Skin of body (tissue), 2 donors: ENCODE measurements around the gene ALG1. TPM values are rescaled to one million over a fixed set of nuclear protein-coding genes. Genes with fewer than 3 reads are reported as not detected.
"Not testable (repeated sequence)": the region's sequence is repeated elsewhere in the genome, so short reads cannot be mapped to it uniquely, and the experiment has no call there.

Source experiments
- DNase-seq: peaks from one replicate; lab custom pipeline; 2025; lab: John Stamatoyannopoulos, UW
- total RNA-seq: library from RNA; depleted of rRNA; stranded (reverse); fragments of >200 nt; gene quantifications from one replicate; pipeline ENCODE4 v1.2.3, GENCODE V29; 2014

Gene ALG1
- total RNA-seq, 1 donor from 2014 or later: 10.0 TPM

DNA sequence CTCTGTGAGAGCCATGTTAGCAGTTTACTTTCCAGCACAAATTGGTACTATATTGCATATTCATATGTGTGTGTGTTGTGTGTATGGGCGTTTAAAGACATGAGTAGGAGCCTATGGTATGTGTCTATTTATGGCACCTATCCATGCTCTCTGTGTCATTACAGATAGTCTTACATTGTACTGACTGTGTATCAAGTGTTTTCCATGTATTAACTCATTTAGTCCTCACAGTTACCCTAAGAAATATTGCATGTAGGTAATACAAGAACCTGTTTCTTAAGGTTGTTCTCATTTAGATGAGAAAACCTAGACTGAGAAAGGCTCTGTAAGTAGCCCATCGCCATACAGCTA lies 1.6 kb downstream of the ALG1 start:
- DNase-seq: no peak

DNA sequence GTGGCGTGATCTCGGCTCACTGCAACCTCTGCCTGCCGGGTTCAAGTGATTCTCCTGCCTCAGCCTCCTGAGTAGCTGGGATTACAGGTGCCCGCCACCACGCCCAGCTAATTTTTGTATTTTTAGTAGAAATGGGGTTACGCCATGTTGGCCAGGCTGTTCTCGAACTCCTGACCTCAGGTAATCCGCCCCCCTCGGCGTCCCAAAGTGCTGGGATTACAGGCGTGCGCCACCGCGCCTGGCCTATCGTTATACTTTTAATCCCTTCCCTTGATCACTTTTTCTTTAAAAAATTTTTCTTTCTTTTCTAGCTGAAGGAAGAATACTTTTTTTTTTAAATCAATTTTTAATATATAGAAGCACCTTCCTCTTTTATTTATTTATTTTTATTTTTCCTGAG lies 2.1 kb downstream of the ALG1 start:
- DNase-seq: not testable (repeated sequence)

DNA sequence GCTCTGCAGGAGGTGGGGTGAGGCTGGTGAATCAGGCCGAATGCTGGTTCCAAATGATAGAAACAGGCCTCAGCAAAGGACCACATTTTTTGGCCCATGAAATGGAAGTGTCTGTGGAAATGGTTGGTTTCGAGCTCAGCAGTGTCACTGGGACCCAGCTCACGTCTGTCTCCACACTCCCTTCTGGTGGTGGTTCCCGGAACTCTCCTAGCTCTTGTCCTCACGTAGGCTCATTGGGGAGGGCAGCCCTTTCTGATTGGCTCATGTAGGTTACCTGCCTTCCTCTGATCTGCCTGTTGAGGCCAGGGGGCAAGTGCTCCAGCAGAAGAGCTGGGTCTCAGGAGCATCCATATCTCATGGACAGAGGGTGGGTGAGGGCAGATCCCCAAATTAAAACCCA lies 4.0 kb downstream of the ALG1 start:
- DNase-seq: no peak

DNA sequence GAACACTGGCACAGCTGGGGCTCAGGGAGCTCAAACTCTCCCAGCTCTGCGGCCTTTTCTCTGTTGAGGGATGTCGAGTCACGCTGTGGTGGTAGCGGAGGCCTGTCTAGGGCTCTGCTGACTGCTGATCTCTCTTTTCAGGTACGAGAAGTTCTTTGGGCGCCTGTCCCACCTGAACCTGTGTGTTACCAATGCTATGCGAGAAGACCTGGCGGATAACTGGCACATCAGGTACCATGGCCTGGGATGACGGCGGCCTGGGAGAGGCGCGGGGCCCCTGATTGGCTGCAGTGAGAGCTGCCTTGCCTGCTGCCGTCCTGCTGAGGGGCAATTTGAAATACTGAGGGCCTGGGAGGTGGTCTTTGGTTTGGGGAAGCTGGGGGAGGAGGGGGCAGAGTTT lies 5.7 kb downstream of the ALG1 start:
- no peak for DNase-seq

DNA sequence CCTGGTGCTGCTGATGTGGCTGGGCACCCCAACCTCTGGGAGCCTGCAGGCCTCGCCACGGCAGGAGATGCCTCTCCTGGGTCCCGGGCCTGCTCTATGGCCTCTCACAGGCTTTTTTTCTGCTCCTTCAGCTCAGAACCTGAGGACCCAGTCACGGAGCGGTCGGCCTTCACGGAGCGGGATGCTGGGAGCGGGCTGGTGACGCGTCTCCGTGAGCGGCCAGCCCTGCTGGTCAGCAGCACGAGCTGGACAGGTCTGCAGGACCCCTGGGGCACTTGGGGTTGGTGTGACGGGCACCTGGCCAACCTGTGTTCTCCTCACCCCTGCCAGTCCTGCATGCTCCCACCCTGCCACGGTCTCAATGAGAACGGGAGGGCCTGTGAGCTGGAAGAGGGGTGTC lies 7.0 kb downstream of the ALG1 start:
- DNase-seq: no peak

DNA sequence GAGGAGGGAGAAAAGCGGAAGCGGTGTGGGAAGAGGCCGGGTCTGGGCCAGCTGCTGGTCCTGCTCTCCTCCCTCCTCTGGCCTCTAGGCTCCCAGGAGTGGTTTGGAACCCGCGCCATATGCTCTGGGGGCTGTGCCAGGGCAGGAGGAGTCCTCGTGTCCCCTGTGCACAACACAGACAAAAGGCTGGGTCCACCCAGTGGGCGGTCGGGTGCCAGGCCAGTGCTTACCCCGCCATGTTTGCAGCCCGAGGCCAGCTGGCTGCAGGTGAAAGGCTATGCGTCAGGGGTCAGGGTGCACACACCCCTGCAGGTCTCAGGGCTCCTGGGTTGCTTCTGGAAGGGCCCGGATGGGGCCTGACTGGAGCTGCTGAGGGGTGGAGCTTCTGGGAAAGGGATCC lies 8.8 kb downstream of the ALG1 start:
- DNase-seq: not testable (repeated sequence)

DNA sequence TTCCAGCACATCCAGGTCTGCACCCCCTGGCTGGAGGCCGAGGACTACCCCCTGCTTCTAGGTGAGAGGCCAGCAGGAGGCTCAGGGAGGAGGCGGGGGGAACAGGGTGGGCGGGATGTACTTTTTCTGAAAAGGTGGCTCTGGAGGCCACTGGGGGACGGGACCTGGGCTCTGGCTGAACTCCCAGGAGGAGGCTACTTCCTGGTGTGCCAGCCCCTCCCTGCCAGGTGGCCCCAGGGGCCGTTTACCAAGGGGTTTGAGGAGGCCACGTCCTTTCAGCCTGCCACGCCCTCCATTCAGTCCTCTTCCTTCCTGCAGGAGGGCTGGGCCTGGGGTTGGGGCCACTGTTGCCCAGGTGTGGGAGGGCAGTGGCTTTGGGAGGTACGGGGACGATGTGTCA lies 9.4 kb downstream of the ALG1 start:
- not testable (repeated sequence) for DNase-seq

DNA sequence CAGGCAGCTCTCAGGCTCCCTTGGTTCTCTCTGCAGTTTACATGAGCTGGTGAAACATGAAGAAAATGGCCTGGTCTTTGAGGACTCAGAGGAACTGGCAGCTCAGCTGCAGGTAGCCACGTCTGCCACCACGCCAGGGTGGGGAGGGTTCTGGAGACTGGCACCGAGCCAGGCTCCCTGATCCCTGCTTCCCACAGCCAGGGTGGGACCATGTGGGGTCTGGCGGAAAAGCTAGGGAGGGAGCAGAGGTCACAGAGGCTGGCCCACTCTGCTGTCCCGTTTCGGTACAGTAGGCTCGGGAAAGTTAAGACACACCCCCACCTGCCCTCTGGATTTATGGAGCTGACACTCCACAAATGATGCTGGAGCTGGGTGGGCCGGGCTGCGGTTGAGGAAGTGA lies 12.0 kb downstream of the ALG1 start:
- not testable (repeated sequence) for DNase-seq

DNA sequence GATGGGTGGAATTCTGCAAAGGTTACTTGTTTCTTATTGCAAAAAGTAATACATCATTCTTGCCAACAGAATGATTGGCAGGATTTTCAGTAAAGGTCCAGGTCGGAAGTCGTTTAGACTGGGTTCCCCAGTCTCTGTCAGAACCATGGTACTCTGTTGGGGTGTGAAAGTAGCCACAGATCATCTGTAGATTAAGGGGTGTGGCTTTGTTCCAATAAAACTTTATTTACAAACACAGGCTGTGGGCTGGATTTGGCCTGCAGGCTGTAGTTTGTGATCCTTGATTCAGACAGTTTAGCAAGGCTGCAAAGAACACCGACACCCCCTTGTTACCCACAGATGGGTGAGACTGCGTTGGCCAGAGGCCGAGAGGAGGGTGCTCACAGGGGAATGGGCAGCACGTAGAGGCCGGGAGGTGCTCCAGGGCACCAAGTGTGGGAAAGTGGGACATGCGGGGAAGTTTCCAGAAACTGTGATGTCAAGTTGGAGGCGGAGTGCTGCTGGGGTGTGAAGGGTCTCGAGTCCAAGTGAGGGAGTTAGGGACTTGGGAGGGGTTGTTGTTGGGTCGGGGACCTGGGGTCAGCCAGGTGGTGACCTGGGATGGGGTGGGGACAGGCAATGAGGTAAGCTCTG lies 12.6 kb downstream of the ALG1 start:
- not testable (repeated sequence) for DNase-seq

DNA sequence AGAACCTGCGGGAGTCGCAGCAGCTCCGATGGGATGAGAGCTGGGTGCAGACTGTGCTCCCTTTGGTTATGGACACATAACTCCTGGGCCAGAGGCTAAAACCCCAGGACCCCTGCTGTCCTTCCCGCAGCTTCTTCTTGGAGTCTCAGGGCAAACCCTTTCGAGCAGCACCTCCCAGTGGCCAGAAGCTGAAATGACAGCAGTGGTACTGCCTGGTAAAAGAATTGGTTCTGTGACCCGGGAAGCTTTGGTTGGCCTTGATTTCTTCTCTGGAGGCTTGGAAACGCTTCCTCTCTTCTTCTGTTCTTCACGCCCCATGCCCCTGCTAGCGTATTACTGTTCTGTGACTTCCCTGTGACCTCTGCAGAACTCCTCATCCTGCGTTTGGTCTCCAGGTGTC lies 13.2 kb downstream of the ALG1 start:
- not testable (repeated sequence) for DNase-seq

DNA sequence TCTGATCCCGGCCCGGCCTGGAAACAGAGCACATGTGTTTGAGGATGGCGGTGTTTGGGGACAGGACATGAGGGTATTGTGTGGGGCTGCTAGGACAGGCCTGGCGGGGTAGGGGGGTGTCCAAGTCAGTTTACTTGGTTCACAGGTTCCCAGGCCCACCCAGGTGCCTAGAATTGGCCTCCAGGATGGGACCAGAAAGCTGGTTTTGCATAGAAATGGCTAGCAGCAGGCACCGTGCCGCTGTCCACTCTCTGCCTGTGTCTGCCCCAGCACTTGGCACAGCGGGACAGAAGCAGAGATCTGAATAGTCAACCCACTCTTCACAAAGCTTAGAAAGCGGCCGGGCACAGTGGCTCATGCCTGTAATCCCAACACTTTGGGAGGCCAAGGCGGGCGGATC lies 14.1 kb downstream of the ALG1 start:
- not testable (repeated sequence) for DNase-seq

DNA sequence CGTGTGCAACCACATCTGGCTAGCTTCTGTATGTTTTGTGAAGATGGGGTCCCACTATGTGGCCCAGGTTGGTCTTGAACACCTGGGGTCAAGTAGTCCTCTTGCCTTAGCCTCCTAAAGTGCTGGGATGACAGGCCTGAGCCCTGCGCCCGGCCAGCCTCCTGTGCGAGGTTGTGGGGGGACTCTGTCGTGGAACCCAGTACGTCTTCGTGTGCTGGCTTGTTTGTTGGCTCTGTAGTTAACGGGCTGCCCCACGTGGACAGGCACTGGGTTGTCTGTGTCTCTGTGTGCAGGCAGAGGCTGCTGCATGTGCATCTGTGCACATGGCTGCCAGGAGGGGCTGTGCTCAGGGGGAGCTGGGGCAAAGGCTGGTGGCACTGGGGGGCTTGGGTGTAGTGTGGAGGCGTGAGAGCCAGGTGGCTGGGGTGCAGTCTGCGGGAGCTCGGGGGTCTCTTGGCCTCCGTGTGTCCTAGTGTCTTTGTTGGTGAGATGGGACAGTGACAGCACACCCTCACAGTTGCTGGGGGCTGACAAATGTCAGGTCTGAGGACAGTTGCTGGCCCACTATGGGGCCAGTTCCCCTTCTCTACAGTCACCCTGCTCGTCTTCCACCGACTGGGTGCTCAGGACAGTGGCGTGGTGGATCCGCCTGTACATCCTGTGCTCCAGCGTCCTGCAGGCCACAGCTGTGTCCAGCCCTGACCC lies 16.6 kb downstream of the ALG1 start:
- not testable (repeated sequence) for DNase-seq

DNA sequence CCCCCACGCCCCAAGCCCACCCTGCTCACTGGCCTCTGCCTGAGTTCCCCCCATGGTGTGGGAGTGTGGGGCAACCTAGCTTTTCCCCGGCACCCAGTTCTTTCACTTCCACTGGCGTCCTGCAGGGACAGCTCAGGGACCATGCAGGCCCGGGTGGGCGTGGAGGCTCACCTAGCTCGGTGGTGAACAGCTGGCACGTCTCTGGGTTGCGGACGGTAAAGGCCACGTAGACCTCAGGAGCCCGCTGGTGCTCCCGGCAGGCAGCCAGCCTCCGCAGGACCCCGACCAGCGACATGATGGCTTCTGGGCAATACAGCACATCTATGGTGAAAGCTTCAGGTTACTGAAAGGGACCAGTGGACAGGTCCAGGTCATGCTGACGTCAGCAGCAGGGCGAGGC lies 17.3 kb downstream of the ALG1 start:
- DNase-seq: not testable (repeated sequence)

DNA sequence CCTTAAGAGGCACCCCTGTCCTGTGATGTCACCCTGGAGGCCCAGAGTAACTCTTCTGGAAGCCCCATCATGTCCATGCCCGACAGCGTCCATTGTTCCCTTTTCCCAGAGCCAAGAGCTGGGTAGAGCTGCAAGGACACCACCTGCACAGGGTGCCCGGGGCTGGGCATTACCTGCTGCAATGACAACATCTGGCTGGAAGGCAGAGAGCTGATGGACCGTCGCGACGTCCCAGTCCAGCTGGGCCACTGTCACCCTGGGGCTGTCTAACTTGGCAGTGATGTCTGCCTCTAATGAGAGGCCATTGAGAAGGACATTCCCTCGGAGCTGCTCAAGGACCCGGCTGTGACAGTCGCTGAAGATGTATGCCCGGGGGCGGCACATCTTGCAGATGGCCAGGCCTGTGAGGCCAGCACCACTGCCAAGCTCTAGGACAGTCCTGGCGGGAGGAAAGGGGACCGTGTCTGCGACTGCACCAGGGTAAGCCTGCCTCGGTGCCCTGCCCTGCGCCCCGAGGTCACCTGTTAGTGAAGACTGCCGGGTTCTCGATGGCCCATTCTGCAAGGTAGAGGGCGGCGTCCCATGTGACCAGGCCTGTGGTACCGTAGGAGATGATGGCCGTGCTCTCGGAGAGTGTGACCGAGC lies 18.4 kb downstream of the ALG1 start:
- DNase-seq: not testable (repeated sequence)

DNA sequence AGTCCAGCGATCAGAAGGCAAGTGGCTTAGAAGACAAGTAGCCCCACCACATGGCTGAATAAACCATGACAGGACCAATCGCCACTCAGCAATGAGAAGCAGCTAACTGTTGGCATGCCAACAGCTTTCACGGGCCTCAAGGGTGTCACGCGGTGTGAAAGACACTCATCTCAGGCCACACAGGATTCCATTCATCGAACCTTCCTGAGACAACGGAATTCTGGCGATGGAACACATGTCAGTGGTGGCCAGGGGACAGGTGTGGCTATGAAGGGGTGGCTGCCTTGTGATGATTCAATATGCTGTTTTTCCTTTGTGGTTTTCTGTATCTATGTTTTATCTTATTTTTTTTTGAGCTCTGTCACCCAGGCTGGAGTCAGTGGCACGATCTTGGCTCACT lies 18.9 kb downstream of the ALG1 start:
- not testable (repeated sequence) for DNase-seq

DNA sequence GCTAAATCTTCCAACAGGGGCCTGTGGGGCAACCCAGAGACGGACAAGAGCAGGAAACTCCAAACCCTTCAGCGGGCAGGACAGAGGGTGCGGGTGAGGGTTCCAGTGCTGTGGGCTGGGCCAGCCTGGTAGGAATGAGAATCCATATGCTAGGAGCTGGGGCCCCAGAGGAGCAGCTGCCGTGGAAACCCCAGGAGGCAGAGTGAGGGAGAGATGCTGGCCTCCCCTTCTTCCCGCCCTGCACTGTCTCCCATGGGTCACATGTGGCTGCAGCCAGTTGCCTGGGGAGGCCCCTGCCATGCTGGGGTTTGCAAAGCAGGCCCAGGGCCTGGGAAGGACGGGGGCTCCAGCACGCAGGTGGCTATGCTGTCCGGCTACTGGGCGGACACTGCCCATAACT lies 21.4 kb downstream of the ALG1 start:
- DNase-seq: not testable (repeated sequence)

DNA sequence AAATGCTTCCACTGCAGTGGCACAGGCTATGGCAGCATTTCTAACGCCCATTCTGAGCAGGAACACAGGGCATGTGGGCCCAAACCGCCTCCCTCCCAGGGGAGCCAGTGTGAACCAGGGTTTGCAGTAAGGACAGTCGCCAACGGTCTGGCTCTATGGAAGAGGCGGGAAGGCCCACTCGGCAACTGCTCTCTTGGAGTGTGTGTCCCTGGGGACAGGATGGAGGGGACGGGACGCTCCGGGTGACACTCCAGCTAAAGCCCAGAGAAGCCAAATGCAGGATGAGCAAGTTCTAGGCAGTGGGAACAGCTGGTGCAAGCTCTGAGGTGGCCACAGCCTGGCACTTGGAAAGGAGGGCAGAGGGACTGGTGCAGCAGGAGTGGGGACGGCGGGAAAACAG lies 22.1 kb downstream of the ALG1 start:
- not testable (repeated sequence) for DNase-seq

DNA sequence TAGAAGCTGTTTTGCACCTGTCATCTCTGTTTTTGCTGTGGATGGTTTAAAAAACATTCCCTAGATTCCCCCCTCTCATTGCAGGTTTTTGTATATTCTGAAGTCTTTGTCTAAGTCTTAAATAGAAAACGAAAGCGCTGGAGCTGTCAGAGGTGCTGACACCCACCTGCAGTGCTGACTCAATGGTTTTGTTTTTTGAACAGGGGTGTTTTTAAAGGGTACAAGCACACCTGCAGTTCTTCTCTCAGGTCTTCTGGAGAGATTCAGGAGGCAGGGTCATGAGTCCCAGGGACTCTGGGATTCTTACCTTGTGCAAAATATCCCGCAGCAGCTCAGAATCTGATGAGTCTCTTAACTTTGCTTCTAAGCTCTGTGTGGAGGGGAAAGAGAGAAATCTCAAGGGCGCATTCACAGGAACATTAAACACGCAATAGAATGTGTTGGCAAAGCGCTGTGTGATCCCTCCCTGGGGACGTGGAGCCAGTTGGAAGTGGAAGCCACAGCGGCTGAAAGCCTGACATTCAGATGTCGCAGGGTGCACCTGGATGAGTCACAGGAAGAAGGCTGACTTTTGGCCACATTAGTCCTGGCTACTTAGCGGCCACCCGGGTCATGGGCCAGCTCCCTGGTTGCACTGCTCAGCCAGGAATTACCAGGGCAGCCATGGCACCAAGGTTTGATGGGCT lies 23.6 kb downstream of the ALG1 start:
- not testable (repeated sequence) for DNase-seq

DNA sequence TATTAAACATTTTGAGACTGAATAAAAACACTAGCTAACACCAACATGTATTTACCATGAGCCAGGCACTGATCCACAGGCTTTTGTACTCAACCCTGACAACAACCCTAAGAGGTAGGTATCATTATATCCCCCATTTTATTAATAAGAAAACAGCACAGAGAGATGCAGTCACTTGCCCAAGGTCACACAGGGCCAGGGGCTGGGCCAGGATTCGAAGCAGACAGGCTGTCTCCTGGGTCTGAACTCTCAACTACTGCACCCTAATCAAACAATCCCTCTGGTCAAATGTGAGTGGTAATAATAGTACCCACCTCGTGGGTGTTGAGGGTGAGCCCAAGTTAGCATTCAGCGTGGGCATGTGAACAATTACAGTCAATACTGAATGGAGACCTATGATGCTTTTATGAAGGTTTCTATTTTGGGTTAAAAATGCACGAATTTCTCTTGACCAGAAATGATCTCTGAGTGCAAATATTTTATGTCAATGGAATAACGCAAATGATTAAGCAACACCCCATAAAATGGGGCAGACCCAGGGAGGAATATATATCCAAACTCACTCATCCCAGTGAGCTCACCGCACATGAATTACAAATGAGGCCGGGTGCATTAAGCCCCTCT lies 24.9 kb downstream of the ALG1 start:
- DNase-seq: not testable (repeated sequence)

DNA sequence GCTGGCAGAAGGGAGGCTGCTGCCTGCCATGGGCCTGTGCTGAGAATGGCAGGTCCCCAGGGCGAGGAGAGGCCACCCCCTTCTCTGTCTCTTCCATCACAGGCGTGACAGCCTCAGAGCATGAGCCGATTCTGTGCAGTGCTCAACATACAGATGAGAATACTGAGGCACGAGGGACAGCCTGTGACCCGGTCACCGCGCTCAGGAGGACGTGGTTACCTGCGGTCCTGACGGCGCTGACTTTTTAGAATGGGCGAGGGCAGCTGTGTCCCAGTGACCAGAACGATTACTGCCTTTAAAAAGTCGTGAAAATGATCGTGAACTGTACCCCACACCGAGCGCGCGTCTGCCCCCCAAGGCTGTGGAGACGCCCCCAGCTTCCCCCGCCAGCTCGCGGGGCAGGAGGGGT lies 25.4 kb downstream of the ALG1 start:
- not testable (repeated sequence) for DNase-seq

DNA sequence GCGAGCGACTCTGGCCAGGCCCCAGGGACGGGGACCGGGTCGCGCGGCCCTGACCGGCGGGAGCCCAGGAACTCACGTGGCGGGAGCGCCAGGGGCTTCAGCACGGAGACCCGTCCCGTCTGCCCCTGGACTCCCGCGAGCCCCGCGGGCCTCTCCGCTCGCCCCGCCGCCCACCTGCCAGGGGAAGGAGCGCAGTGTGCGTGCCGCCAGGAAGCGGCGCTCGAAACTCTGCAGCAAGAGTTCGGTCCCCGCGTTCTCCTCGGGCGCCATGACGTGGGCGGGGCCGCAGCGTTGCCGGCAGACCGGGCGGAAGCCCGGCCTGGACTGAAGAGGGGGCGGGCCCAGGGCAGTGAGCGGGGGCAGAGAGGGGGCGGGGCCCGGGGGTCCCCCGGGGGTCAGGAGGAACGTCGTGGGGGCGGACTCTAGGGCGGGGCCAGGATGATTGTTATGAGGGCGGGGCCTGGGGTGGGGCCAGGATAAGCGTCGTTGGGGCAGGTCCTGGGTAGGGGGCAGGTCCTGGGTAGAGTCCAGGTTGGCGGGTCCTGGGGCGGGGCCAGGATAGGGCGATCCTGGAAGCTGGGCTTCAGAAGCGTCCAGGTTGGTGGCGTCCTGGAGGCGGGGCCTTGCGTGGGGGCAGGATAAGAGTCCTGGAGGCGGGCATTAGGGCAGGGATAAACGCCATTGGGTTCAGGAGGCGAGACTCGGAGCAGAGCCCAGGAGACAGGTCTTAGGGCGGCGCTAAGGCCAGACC lies 26.0 kb downstream of the ALG1 start, which contains the start of gene EEF2KMT:
TSS of gene EEF2KMT (minus strand) at position 326 of the 751 bp plus-strand sequence. CDS start at position 270, 56 bp downstream.
- DNase-seq: peak; percentile 100
